Caco-2 (cell line): Measurements from ENCODE around the gene BCCIP. TPM values are rescaled to one million over a fixed set of nuclear protein-coding genes. Genes with fewer than 3 reads are reported as not detected.

ENCODE experiments used
- BruUV-seq: library from RNA; stranded (reverse); fragments of 400-500 nt; replicated peaks from 2 replicates; lab custom pipeline; 2021; lab: Mats Ljungman, UMichigan
- CTCF ChIA-PET: fragments of 300-600 bp; sonication (Branson Sonifier 250); formaldehyde crosslinking; loops from one replicate; lab custom pipeline; 2022; ENCODE audit warnings: antibody characterized with exemption; lab: Charles Lee
- POLR2A ChIA-PET: fragments of 300-600 bp; sonication (Branson Sonifier 250); formaldehyde crosslinking; loops from one replicate; lab custom pipeline; 2022; ENCODE audit warnings: antibody characterized with exemption; lab: Charles Lee
- DNase-seq, 2 experiments: peaks; one replicate each; pipeline versions ENCODE4 v3.0.0 to v3.0.0-alpha.2; 2020 to 2022
- H3K27me3 ChIP-seq: replicated peaks from 2 replicates; pipeline ENCODE4 v1.6.0; 2011; ENCODE audit warnings: low read length; ENCODE audit not compliant: control insufficient read depth, insufficient read depth
- H3K36me3 ChIP-seq: 2 replicates; pipeline ENCODE4 v1.5.1; 2011; ENCODE audit warnings: low read length; ENCODE audit not compliant: control insufficient read depth, insufficient read depth
- H3K4me1 ChIP-seq: fragments of 250-450 bp; sonication (Bioruptor Pico); 2 replicates; pipeline ENCODE4 v1.5.1; 2020; ENCODE audit warnings: mild to moderate bottlenecking
- H3K4me3 ChIP-seq: 2 replicates; pipeline ENCODE4 v1.5.1; 2011; ENCODE audit warnings: low read depth, mild to moderate bottlenecking, control low read depth, low read length
- H3K9me3 ChIP-seq: fragments of 250-450 bp; sonication (Bioruptor Pico); 2 replicates; pipeline ENCODE4 v1.5.1; 2020; ENCODE audit warnings: mild to moderate bottlenecking, moderate library complexity
- H3K27ac Mint-ChIP-seq: one replicate; pipeline ENCODE4 v1.8.0; 2022; ENCODE audit warnings: mixed read lengths; ENCODE audit not compliant: unreplicated experiment
- H3K27me3 Mint-ChIP-seq: one replicate; pipeline ENCODE4 v1.8.0; 2022; ENCODE audit warnings: mixed read lengths; ENCODE audit not compliant: insufficient read depth, unreplicated experiment
- H3K36me3 Mint-ChIP-seq: one replicate; pipeline ENCODE4 v1.8.0; 2022; ENCODE audit warnings: mild to moderate bottlenecking, mixed read lengths; ENCODE audit not compliant: insufficient read depth, unreplicated experiment
- H3K4me1 Mint-ChIP-seq: one replicate; pipeline ENCODE4 v1.8.0; 2022; ENCODE audit warnings: low read depth, mixed read lengths; ENCODE audit not compliant: unreplicated experiment
- H3K4me3 Mint-ChIP-seq: one replicate; pipeline ENCODE4 v1.8.0; 2022; ENCODE audit warnings: mild to moderate bottlenecking, moderate library complexity, mixed read lengths; ENCODE audit not compliant: unreplicated experiment
- H3K9me3 Mint-ChIP-seq: one replicate; pipeline ENCODE4 v1.8.0; 2022; ENCODE audit warnings: mixed read lengths; ENCODE audit not compliant: unreplicated experiment
- intact Hi-C: fragments of 100-400 bp; cut with micrococcal nuclease; formaldehyde crosslinking; loops from one replicate; pipeline ENCODE4 v1.10.0; 2022; ENCODE audit not compliant: unreplicated experiment
- total RNA-seq: library from RNA; stranded (reverse); gene quantifications from 2 replicates; pipeline ENCODE4 v1.2.3, GENCODE V29; 2022
- TF ChIP-seq, protein P1 (sequence below), 2 experiments: fragments of 200-600 bp in 1 of 2; IDR thresholded peaks; 1 replicate in 1 of 2; 2 replicates in 1 of 2; pipeline versions ENCODE4 v1.5.1 to v1.8.0; 2011 to 2022; ENCODE audit warnings: antibody characterized with exemption in 1 of 2, control low read depth in 1 of 2, inconsistent platforms in 1 of 2, low read depth in 1 of 2, low read length in 1 of 2, mild to moderate bottlenecking in 1 of 2, moderate library complexity in 1 of 2; ENCODE audit not compliant: insufficient read depth in 1 of 2, severe bottlenecking in 1 of 2, unreplicated experiment in 1 of 2

The BCCIP gene
- total RNA-seq, 1 experiment from 2014 or later: 91.2 TPM

GRCh38 chr10:125827133-125827532, 3.8 kb downstream of the BCCIP start:
- BruUV-seq: no TSS peak
- peaks cover 55% of the 10 kb centered on the region for H3K36me3 Mint-ChIP-seq
- no peak overlapping the region for H3K4me3 ChIP-seq
- no peak overlapping the region for H3K27ac Mint-ChIP-seq
- no peak for DNase-seq
- no peak overlapping the region for H3K4me3 Mint-ChIP-seq
- no peaks in the 10 kb centered on the region for H3K9me3 Mint-ChIP-seq
- no peaks in the 10 kb centered on the region for H3K27me3 Mint-ChIP-seq
- H3K4me1 Mint-ChIP-seq: peaks cover 15% of the 10 kb centered on the region
- intact Hi-C loops: no loop called here
- H3K27me3 ChIP-seq: no peaks in the 10 kb centered on the region
- no peaks in the 10 kb centered on the region for H3K9me3 ChIP-seq
- CTCF ChIA-PET: interaction anchor here (1.0 kb wide), 1 partner anchor 12 kb away, joined by 3 read pairs; no protein-coding TSS in a partner anchor
- peaks cover 4% of the 10 kb centered on the region; the same call in 1 of the 2 replicates for H3K4me1 ChIP-seq
- TF ChIP-seq, protein P1, sequence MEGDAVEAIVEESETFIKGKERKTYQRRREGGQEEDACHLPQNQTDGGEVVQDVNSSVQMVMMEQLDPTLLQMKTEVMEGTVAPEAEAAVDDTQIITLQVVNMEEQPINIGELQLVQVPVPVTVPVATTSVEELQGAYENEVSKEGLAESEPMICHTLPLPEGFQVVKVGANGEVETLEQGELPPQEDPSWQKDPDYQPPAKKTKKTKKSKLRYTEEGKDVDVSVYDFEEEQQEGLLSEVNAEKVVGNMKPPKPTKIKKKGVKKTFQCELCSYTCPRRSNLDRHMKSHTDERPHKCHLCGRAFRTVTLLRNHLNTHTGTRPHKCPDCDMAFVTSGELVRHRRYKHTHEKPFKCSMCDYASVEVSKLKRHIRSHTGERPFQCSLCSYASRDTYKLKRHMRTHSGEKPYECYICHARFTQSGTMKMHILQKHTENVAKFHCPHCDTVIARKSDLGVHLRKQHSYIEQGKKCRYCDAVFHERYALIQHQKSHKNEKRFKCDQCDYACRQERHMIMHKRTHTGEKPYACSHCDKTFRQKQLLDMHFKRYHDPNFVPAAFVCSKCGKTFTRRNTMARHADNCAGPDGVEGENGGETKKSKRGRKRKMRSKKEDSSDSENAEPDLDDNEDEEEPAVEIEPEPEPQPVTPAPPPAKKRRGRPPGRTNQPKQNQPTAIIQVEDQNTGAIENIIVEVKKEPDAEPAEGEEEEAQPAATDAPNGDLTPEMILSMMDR (IDR thresholded peaks at IDR 0.05; ENCODE audit: insufficient read depth in 1 of 2, low read depth in 1 of 2, low read length in 1 of 2, severe bottlenecking in 1 of 2, unreplicated experiment in 1 of 2): no peak
- H3K36me3 ChIP-seq: peaks cover 4% of the 10 kb centered on the region
- POLR2A ChIA-PET: no interaction called here

DNA sequence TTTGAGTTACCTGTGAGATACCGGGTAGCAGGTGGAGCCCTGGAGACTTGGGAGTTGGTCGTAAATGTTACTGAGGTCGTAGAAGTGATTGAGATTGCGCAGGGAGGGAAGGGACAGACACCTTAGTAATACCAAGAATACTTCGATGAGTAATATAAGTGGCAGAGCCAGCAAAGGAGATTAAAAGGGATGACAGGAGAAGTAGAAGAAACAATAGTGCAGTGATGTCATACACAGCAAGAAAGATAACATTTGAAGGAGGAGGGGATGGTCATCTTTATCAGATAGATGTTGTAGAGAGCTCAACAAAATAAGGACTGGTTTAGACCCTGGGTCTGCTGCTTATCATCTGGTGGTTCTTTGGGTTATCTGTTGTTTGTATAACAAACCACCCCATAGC, 5.0 kb downstream of the BCCIP start:
- H3K4me3 Mint-ChIP-seq: no peak overlapping the region
- H3K36me3 Mint-ChIP-seq: peaks cover 67% of the 10 kb centered on the region
- Histone ChIP-seq H3K27me3 (no peaks in the 10 kb centered on the region), H3K36me3 (peaks cover 4% of the 10 kb centered on the region), H3K4me3 (no peak overlapping the region), H3K9me3 (no peaks in the 10 kb centered on the region), H3K4me1 (peaks cover 4% of the 10 kb centered on the region; the same call in 1 of the 2 replicates)
- peaks cover 15% of the 10 kb centered on the region for H3K4me1 Mint-ChIP-seq
- H3K9me3 Mint-ChIP-seq: no peaks in the 10 kb centered on the region
- H3K27me3 Mint-ChIP-seq: no peaks in the 10 kb centered on the region
- no peak for DNase-seq
- ChIA-PET CTCF (no interaction called here), POLR2A (no interaction called here)
- TF ChIP-seq, protein P1 (IDR thresholded peaks at IDR 0.05; ENCODE audit: insufficient read depth in 1 of 2, low read depth in 1 of 2, low read length in 1 of 2, severe bottlenecking in 1 of 2, unreplicated experiment in 1 of 2): no peak
- no TSS peak for BruUV-seq
- no peak overlapping the region for H3K27ac Mint-ChIP-seq
- intact Hi-C loops: no loop called here

DNA sequence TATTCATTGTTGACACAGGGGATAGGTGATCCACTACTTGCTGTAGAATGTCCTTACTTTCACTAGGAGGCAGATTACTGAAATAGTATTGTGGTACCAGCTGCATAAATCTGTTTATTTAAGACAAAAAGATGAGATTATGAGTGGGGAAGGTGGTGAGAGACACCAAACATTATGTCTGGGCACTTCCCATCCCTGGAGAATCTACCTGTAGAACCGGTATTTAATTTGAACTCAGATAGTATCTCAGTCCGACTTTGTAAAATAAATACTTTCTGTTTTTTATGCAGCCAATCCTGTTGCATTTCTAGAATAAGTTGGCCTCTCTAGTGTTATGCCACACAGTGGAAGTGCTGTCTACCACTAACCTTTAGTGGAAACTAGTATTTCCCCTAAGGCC, 13.4 kb downstream of the BCCIP start:
- no peak for DNase-seq
- ChIA-PET POLR2A (no interaction called here), CTCF (no interaction called here)
- no peak overlapping the region for H3K27ac Mint-ChIP-seq
- H3K4me3 Mint-ChIP-seq: no peak overlapping the region
- no peaks in the 10 kb centered on the region for H3K27me3 ChIP-seq
- no peaks in the 10 kb centered on the region for H3K9me3 Mint-ChIP-seq
- H3K9me3 ChIP-seq: no peaks in the 10 kb centered on the region
- TF ChIP-seq, protein P1 (IDR thresholded peaks at IDR 0.05; ENCODE audit: insufficient read depth in 1 of 2, low read depth in 1 of 2, low read length in 1 of 2, severe bottlenecking in 1 of 2, unreplicated experiment in 1 of 2): no peak
- no peaks in the 10 kb centered on the region for H3K27me3 Mint-ChIP-seq
- H3K4me3 ChIP-seq: no peak overlapping the region
- BruUV-seq: no TSS peak
- peaks cover 80% of the 10 kb centered on the region for H3K36me3 Mint-ChIP-seq
- peaks cover 11% of the 10 kb centered on the region; the same call in 1 of the 2 replicates for H3K4me1 ChIP-seq
- no peaks in the 10 kb centered on the region for H3K4me1 Mint-ChIP-seq
- intact Hi-C loops: no loop called here
- H3K36me3 ChIP-seq: peaks cover 6% of the 10 kb centered on the region
